GM19035 (cell line): ENCODE data around the gene RBSN.

Experiments used
- ATAC-seq: cut with Tn5 transposase; IDR thresholded peaks from one replicate; pipeline ENCODE4 v1.9.1; 2021; ENCODE audit not compliant: unreplicated experiment

The RBSN gene

DNA sequence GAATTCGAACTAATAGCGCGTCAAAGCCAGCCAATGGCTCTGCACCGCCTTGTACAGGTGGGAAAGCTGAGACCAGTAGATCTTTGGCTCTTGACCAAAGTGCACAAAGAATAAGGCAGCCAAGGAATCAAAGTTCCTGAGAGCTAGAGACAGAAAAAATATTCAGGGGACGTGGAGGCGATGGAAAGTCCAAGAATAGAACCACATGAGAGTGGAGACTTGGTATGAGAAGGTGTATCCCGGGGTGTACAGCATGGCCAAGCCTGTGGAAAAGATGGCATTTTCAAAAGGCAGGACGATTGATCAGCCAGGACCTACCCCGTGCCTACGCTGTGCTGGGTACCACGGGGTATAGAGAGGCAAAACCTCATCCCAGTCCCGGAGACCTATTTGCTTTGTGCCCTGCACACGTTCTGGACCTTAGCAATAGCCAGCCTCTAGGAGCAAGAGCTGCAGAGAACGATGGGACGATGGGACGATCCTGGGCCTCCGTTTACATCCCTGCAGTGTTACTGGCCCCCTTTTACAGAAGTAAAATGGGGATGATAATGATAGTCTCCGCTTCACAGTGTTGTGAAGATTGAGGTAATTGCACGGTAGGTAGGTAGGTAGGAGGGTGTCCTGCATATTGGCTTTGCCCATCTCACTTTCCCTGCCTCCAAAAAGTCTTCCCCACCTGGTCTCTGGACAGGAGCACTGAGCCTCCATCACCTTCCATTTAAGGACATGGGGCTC, 583 bp upstream of the RBSN start:
- peak; percentile 20 for ATAC-seq

DNA sequence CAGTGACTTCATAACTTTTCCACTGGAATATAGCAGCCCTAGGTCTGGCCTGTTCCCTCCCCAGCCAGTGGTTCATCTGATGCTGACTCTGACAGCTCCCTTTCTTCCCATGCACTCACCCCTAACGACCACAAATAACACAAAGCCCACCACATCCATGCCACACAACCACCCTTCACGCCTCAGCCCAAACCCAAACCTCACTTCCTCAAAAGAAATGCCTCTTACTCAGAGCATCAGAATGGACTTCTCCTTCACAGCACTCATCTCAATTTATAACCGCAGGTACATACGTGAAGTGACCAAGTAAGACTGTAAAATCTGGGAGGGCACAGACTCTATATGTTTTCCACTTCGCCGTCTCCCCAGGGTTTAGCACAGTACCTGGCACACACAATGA, 1.1 kb downstream of the RBSN start:
- ATAC-seq: no peak

- no peak for ATAC-seq
These were observed 2.9 kb downstream of the RBSN start for GRCh38 chr3:15096046-15096445.

DNA sequence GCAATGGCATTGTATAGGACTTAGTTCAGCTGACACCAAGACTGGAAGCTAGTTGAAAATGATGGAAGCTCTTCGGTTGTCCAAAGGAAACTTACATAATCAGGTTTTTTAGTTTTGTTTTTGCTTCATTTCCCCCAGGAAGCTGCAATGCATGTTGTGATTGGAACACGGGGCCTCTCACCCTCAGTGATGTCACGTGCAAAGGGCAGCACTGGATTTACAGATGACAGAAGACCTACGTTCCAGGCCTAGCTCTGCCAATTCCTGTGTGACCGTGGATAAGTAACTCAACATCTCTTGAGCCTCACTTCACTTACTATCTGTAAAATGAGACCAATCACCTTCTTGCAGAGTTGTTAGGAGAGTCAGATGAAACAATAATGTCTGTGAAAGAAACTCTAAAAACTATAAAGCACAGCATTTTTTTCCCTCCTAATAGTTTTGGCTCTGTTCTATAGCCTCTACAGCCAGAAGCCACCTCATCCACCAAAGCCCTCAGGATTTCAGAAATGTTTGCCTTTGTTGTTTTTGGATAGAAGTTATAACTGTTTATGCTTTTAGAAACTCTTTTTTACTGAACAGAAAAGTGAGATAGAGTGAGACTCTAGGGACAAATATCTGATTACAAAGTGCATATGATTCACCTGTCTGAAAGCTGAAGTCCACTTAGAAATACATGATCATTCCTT, 4.6 kb downstream of the RBSN start:
- ATAC-seq: no peak

- ATAC-seq: no peak
These were observed 6.3 kb downstream of the RBSN start for GRCh38 chr3:15092686-15093085.

GRCh38 chr3:15091575-15091974, 7.4 kb downstream of the RBSN start:
- no peak for ATAC-seq

DNA sequence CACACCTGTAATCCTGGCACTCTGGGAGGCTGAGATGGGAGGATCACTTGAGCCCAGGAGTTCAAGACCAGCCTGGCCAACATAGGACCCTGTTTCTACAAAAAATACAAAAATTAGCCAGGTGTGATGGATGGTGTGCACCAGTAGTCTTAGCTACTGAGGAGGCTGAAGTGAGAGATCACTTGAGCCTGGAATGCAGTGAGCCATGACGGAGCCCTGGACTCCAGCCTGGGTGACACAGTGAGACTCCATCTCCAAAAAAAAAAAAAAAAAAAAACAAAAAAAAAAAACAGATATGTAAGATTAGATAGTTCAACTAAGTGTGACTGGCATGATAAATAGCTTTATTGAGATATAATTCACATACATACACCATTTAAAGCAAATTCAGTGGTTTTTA, 9.7 kb downstream of the RBSN start:
- ATAC-seq: no peak

- no peak for ATAC-seq
These were observed 12.2 kb downstream of the RBSN start for GRCh38 chr3:15086699-15087098.

DNA sequence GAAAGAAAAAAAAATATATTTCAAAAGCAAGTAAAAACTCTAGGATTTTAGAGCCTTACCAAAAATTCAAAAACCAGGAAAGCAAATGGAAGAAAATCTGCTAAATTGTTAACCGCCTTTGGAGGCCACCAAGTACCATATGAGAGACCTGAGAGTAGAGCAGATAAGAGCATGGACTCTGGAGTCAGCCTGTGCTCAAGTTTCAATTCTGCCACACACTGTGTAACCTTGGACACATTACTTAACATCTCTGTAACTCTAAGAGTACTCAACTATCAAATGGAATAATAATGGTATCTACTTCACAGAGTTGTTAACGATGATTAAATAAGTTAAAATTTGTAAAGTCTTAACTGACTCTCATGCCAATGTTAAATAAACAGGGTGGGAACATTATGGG, 12.7 kb downstream of the RBSN start:
- no peak for ATAC-seq

- no peak for ATAC-seq
These were observed 15.7 kb downstream of the RBSN start for GRCh38 chr3:15083252-15083651.

- no peak for ATAC-seq
These were observed 16.8 kb downstream of the RBSN start for GRCh38 chr3:15081960-15082664.

- ATAC-seq: no peak
These were observed 19.9 kb downstream of the RBSN start for GRCh38 chr3:15079091-15079490.

- no peak for ATAC-seq
These were observed 24.4 kb downstream of the RBSN start for GRCh38 chr3:15074500-15074899.

DNA sequence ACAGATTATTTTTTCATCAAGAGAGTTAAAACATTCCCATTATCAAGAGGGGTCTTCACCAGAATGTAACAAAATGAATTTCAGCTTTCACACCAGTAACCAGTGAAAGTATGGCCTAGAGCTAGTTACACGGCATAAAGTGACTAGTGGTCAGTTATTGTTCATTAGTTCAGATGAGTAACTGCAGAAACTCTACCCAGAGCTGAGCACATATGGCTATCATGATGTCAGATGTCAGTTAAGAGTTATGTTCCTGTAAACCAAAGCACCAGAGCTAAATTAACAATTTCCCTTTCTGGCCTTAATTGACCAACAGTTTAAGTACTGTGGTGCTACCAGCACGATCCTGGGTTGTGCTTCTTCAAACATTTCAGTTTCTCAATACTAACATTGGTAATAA, 27.2 kb downstream of the RBSN start:
- no peak for ATAC-seq

- ATAC-seq: no peak
These were observed 29.5 kb downstream of the RBSN start for GRCh38 chr3:15069441-15069840.

DNA sequence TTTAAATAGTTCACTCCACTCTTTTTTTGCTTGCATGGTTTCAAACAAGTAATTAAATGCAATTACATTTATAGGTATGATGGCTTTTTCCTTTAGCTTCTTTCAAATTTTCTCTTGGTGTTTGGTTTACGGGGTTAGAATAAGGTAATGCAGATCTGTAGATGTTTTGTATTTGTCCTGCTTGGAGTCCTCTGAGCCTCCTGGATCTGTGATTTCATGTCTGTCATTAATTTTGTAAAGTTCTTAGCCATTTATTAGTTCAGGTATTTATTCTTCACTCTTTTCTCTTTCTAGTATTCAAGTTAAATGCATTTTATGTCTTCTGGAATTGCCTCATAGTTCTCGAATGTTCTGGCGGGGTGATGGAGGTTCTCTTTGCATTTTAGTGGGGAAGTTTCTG, 32.5 kb downstream of the RBSN start:
- ATAC-seq: no peak

- ATAC-seq: no peak
These were observed 33.4 kb downstream of the RBSN start for GRCh38 chr3:15065550-15066007.

DNA sequence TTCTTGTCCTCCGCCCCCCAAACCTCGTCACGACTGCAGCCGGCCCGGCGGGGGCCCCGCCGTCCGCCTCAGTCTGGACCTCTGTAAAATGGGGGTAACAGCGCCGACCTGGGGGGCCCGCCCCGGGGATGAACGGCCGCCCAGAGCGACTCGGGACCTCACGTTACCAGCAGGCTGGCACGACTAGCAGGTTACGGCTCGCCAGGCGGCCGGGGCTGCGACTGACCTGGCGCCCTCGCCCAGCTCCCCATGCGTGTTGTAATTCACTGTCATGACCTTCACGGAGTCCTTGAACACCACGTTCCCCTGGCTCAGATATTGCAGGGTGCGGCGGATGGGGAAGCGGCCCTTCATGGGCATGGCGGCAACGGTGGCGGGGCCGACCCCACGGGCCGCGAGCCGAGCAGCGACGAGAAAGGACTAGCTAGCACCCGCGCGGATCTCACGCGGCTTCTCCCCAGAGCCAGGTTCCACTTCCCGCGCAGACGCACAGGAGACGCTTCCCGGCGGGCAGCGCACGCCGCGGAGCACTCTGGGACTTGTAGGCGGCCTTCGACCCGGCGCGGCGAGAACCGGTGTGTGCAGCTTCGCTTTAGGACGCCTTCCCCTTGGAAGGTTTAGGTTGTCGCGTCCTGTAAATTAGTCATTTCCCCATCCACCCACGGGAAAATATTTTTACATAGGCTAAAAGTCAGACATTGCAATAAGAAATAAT, 34.0 kb downstream of the RBSN start, which contains the start of gene MRPS25:
Gene MRPS25 (minus strand): TSS at position 481 of the 715 bp plus-strand sequence. CDS start 121 bp downstream, at position 360.
- peak; percentile 96 for ATAC-seq

GRCh38 chr3:15064299-15064834, 34.6 kb downstream of the RBSN start:
- peak; percentile 24 for ATAC-seq

DNA sequence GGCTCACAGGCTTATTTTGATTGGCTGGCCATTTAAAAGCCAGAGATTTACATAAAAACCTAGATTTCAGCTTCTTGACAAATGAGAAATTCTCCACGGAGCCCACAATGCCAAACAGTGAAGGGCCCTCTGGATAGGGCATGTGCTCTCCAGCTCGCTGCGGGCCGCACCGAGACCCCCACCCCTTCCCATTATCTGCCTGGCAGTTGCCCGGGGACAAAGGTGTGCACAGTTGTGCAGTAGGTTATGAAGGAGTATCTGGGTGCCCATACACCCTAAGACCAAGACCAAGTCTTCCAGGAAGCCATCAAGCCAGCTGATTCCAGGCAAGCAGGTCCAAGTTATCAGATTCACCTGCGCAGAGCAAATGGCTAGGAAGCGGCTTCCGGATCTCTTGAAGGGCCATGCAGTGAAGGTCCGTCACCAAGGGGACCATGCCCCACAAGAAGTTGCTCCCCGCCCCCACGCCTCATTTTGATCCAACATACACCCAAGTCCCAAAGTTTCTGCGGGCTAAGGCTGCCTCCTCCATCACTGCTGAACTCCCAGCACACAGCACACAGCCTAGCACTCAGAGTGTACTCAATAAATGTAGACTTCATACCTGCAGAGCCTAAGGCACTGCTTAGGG, 35.2 kb downstream of the RBSN start:
- no peak for ATAC-seq
